NT2/D1 (cell line): ENCODE results near the gene LGALS1.

Source experiments
- DNase-seq: peaks from one replicate; pipeline ENCODE4 v3.0.0-alpha.2; 2011; ENCODE audit warnings: low read depth, low spot score
- H3K27me3 ChIP-seq: 2 replicates; pipeline ENCODE4 v1.6.0; 2011; ENCODE audit warnings: mild to moderate bottlenecking; ENCODE audit not compliant: insufficient read length, insufficient read depth
- H3K36me3 ChIP-seq: 2 replicates; pipeline ENCODE4 v1.6.1; 2011; ENCODE audit warnings: mild to moderate bottlenecking, low read length, mixed read lengths; ENCODE audit not compliant: insufficient read depth, insufficient read length
- H3K4me1 ChIP-seq: 2 replicates; pipeline ENCODE4 v1.5.1; 2011; ENCODE audit not compliant: insufficient read depth, insufficient read length
- H3K4me3 ChIP-seq: 2 replicates; pipeline ENCODE4 v1.5.1; 2011; ENCODE audit warnings: low read depth; ENCODE audit not compliant: insufficient read length
- H3K9ac ChIP-seq: 2 replicates; pipeline ENCODE4 v1.6.0; 2011; ENCODE audit warnings: low read depth; ENCODE audit not compliant: insufficient read length
- H3K9me3 ChIP-seq: 2 replicates; pipeline ENCODE4 v1.5.1; 2011; ENCODE audit warnings: mild to moderate bottlenecking, low read length; ENCODE audit not compliant: insufficient read depth
- SUZ12 ChIP-seq: IDR thresholded peaks from 2 replicates; pipeline ENCODE4 v1.6.1; 2011; ENCODE audit not compliant: insufficient read length, insufficient read depth; ENCODE audit errors: extremely low read depth
- YY1 ChIP-seq: IDR thresholded peaks from 2 replicates; pipeline ENCODE4 v1.6.1; 2011; ENCODE audit not compliant: insufficient read length, insufficient read depth
- ZNF274 ChIP-seq: IDR thresholded peaks from 2 replicates; pipeline ENCODE4 v1.6.1; 2011; ENCODE audit warnings: mild to moderate bottlenecking, low read depth, low read length

Gene LGALS1

GRCh38 chr22:37676736-37677492 lies 1.5 kb downstream of the LGALS1 start:
- Histone ChIP-seq H3K9ac (peak overlapping the region; percentile 72), H3K9me3 (no peaks in the 10 kb centered on the region), H3K27me3 (no peaks in the 10 kb centered on the region), H3K4me3 (peak overlapping the region; percentile 47), H3K4me1 (peaks cover 7% of the 10 kb centered on the region), H3K36me3 (peaks cover 18% of the 10 kb centered on the region)
- peak; percentile 64 for DNase-seq
- no peak for TF ChIP-seq SUZ12
- no peak for TF ChIP-seq YY1

- Histone ChIP-seq H3K27me3 (no peaks in the 10 kb centered on the region), H3K36me3 (peaks cover 18% of the 10 kb centered on the region), H3K9me3 (no peaks in the 10 kb centered on the region), H3K4me3 (peak overlapping the region; percentile 13), H3K9ac (no peak overlapping the region), H3K4me1 (peaks cover 7% of the 10 kb centered on the region)
- TF ChIP-seq ZNF274 (no peak), YY1 (no peak), SUZ12 (no peak)
- DNase-seq = no peak
Measured at GRCh38 chr22:37677493-37677974, 2.1 kb downstream of the LGALS1 start.

GRCh38 chr22:37678372-37678771 lies 2.9 kb downstream of the LGALS1 start:
- TF ChIP-seq ZNF274 = no peak
- no peak for TF ChIP-seq YY1
- TF ChIP-seq SUZ12 = no peak
- peaks cover 18% of the 10 kb centered on the region for H3K36me3 ChIP-seq
- DNase-seq = no peak
- H3K27me3 ChIP-seq = no peaks in the 10 kb centered on the region
- H3K9me3 ChIP-seq = no peaks in the 10 kb centered on the region
- H3K9ac ChIP-seq = no peak overlapping the region
- peaks cover 2% of the 10 kb centered on the region for H3K4me1 ChIP-seq
- H3K4me3 ChIP-seq = no peak overlapping the region

- no peak for TF ChIP-seq YY1
- no peak for TF ChIP-seq ZNF274
- TF ChIP-seq SUZ12 = no peak
- Histone ChIP-seq H3K27me3 (no peaks in the 10 kb centered on the region), H3K4me3 (no peak overlapping the region), H3K36me3 (peaks cover 18% of the 10 kb centered on the region), H3K9me3 (no peaks in the 10 kb centered on the region), H3K4me1 (peaks cover 2% of the 10 kb centered on the region), H3K9ac (no peak overlapping the region)
- DNase-seq = no peak
Measured at GRCh38 chr22:37679670-37680069, 4.2 kb downstream of the LGALS1 start.

- no peaks in the 10 kb centered on the region for H3K9me3 ChIP-seq
- H3K36me3 ChIP-seq = peaks cover 18% of the 10 kb centered on the region
- DNase-seq = no peak
- no peak overlapping the region for H3K9ac ChIP-seq
- H3K4me1 ChIP-seq = peaks cover 2% of the 10 kb centered on the region
- no peaks in the 10 kb centered on the region for H3K27me3 ChIP-seq
- no peak overlapping the region for H3K4me3 ChIP-seq
- TF ChIP-seq YY1 (no peak), ZNF274 (no peak), SUZ12 (no peak)
Measured at GRCh38 chr22:37680191-37680851, 4.9 kb downstream of the LGALS1 start.

- Histone ChIP-seq H3K27me3 (no peaks in the 10 kb centered on the region), H3K9me3 (no peaks in the 10 kb centered on the region), H3K9ac (no peak overlapping the region), H3K4me1 (peaks cover 2% of the 10 kb centered on the region), H3K4me3 (no peak overlapping the region), H3K36me3 (peaks cover 18% of the 10 kb centered on the region)
- no peak for DNase-seq
- no peak for TF ChIP-seq YY1
- no peak for TF ChIP-seq SUZ12
- TF ChIP-seq ZNF274 = no peak
Measured at GRCh38 chr22:37681001-37681424, 5.6 kb downstream of the LGALS1 start.

GRCh38 chr22:37681556-37682049 lies 6.2 kb downstream of the LGALS1 start:
- TF ChIP-seq YY1 = no peak
- no peak for TF ChIP-seq SUZ12
- TF ChIP-seq ZNF274 = no peak
- peaks cover 18% of the 10 kb centered on the region for H3K36me3 ChIP-seq
- no peak for DNase-seq
- H3K9me3 ChIP-seq = no peaks in the 10 kb centered on the region
- H3K9ac ChIP-seq = no peak overlapping the region
- H3K4me1 ChIP-seq = peaks cover 2% of the 10 kb centered on the region
- H3K4me3 ChIP-seq = no peak overlapping the region
- no peaks in the 10 kb centered on the region for H3K27me3 ChIP-seq
